Germinal center (tissue), 1 donor: ENCODE results near the gene STKLD1.
"Not testable (repeated sequence)": the region's sequence is repeated elsewhere in the genome, so short reads cannot be mapped to it uniquely, and the experiment has no call there.

Experiments
- DNase-seq: peaks from one replicate; pipeline ENCODE4 v3.0.0; 2012; ENCODE audit warnings: mixed read lengths, low spot score

STKLD1 gene

DNA sequence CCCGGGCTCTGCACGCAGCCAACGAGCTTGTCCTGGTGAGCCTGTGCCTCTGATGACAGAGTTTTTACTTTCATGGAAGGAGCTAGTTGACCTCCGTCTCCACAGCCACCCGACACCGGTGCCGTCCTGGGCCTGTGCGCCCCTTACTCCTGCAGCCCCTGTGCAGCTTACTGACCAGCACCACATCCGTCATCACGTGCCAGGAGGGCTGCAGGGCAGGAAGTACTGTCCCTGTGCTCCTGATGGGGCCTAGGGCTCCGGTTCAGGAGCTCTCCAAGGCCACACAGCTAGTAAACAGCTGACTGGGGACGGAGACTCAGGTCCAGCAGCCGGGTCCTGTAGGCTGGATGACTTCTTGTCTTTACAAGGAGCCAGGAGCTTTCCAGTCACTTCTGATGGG is 10.2 kb downstream of the STKLD1 start:
- no peak for DNase-seq

DNA sequence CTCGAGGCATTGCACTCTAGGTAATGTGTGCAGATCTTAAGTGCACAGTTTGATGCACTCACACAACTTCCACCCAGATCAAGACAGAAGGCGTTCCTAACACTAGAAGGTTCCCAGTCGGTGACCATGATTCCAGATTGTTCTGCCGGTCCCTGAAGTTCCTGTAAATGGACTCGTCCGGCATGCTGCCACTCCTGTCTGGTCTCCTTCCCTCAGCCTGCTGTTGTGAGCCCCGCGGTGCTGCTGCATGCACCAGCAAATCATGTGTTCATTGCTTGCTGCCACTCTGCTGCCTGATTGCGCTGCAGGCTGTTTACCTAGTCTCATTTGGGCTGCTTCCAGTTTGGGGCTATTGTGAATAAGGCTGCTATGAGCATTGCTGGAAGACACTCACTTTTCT is 11.5 kb downstream of the STKLD1 start:
- DNase-seq = no peak

DNA sequence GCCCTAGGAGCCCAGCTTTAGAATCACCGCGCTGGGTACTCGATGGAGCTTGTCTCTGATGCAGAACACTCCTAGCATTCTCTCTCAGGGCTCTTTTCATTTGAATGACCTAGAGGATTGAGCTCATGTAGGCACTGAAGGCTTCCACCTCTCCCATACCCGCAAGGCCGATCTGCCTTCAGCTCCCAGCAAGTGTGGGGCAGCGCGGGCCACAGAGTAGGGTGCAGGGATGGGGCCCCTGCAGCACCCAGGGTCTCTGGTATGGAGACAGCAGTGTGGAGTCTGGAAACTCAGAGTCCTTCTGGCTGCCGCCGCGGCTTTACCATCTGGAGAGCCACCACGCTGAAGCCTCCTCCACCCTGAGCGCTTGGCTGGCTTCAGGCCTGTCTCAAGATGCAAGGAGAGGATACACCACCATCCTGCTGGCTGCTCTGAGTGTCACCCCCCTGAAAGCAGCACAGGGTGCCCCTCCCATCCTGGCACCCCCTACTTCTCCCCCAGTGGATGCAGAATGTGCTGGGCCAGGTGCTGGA is 12.9 kb downstream of the STKLD1 start:
- DNase-seq = no peak

DNA sequence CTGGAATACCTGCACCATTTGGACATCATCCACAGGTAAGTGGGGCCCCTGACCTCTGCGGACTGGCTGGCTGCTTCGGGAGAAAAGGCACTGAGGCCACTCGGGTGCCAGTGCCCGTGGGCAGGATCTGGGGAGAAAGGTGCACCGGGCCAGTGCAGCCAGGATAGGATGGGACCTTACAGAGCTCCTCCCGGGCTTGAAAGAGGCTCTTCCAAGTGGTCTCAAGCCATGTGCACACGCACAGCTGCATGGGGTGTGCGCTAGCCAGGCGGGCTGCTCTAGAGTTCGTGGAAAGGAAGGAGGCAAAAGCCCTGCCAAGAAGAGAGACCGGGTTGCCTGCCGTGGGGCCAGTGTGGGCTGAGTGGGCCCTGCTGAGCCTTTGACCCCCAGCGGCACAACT is 13.4 kb downstream of the STKLD1 start:
- no peak for DNase-seq

DNA sequence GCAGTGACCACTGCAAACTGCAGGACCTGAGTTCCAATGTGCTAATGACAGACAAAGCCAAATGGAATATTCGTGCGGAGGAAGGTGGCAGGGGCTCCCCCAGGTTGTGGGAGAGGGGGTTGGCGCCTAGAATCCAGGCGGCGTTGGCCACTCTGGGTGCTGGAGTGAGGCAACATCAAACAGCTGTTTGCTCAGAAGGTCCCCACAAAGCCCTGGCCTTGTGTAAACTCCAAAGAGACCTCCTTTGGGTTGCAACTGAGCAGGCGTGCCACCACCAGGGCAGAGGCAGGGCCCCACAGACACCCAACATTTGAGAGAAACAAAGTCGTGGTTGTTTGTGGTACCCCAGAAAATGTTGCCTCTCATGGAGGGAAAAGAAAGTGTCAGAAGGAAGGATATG is 14.5 kb downstream of the STKLD1 start:
- DNase-seq = no peak

DNA sequence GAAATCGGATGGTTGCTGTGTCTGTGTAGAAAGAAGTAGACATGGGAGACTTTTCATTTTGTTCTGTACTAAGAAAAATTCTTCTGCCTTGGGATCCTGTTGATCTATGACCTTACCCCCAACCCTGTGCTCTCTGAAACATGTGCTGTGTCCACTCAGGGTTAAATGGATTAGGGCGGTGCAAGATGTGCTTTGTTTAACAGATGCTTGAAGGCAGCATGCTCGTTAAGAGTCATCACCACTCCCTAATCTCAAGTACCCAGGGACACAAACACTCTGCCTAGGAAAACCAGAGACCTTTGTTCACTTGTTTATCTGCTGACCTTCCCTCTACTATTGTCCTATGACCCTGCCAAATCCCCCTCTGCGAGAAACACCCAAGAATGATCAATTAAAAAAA is 15.3 kb downstream of the STKLD1 start:
- not testable (repeated sequence) for DNase-seq

DNA sequence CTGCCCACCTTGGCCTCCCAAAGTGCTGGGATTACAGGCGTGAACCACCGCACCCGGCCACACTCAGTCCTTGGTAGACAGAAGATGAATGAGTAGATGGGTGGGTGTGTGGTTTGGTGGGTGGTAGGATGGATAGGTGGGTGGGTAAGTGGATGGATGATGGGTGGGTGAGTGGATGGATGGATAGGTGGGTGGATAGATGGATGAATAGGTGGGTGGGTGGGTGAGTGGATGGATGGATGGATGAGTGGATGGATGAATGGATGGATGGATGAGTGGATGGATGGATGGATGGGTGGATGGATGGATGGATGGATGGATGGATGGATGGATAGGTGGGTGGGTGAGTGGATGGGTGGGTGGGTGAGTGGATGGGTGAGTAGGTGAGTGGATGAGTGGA is 16.1 kb downstream of the STKLD1 start:
- DNase-seq = not testable (repeated sequence)

DNA sequence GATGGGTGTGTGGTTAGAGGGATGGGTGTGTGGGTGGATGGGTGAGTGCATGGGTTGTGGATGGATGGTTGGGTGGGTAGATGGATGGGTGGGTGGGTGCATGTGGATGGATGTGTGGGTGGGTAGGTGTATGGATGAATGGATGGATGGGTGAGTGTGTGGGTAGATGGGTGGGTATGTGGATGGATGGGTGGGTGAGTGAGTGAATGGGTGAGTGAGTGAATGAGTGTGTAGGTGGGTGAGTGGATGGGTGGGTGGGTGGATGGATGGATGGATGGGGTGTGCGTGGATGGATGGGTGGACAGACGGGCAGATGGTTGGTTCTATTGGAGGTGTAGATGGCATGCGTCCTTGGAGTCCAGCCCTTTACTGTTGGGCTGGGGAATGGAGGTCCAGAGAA is 17.2 kb downstream of the STKLD1 start:
- no peak for DNase-seq

DNA sequence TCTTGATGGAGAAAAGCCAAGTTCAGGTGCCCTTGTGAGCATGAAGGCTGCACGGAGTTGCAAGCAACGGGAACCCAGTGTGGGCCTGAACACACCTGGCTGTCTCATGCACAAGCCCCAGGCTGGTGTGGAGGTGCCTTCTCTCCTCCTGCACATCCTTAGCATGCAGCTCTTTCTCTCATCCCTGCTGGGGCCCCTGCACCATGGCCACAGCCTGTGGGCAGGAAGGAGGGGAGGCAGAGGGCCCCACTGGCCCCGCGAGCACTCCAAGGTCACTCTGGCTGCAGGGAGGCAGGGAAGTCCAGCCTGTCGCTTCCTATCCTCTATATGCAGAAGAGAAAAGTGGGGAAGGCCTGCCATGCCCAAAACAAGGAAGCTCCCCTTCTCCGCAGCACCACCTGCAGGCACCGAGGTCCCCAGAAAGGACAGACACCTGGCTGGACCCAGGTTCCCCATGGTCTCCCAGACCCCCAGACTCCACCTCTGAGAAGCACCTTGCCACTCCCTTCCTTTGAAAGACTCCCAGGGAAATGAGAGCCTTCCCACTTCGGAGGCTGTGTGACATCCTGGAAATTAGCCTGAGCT is 18.6 kb downstream of the STKLD1 start:
- no peak for DNase-seq

DNA sequence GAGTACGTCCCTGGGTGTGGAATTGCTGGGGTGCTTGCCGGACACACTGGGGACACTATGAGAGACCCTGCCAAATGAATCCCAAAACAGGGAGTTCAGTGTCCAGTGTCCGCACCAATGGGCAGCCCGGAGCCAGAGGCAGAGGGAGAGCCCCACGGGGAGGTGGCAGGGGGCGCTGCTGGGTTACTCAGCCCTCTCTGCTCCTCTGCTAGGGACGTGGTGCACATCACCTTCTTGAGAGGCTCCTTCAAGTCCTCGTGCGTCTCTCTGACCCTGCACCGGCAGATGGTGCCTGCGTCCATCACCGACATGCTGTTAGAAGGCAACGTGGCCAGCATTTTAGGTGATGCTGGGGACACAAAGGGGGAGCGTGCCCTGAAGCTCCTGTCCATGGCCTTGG is 20.8 kb downstream of the STKLD1 start:
- no peak for DNase-seq

DNA sequence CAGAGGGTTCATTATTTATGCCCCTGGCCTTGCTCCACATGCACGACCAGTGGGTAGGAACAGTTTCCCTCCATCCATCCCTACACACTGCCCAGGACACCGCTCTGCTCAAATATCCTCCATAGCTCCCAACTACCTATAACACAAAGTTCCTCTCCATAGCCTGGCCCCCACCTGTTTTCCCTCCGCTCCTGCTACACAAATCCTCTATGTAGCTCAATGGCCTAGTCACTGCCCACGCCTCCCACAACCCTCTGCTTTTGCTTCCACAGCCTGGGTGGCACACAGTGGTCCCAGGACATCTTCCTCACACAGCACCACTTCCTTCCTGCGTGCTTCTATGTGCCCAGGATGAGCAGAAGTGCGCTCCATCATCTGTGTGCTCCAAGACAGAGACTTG is 21.2 kb downstream of the STKLD1 start:
- no peak for DNase-seq

DNA sequence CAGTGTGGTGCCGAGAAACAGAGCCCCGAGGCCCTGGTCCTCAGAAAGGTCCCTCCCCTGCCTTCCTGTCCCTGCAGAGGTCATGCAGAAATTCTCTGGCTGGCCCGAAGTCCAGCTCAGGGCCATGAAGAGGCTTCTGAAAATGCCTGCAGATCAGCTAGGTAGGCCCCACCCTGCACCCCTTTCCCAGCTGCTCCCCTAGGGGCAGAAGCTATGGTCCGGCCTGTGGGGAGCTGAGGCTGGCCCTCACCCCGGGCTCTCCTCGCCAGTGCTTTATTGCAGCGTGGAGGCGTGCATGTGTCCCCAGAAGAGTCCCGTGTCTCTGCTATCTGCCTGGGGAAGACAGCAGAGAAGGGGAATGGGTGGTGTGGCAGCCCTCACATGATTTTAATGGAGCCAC is 21.7 kb downstream of the STKLD1 start:
- no peak for DNase-seq

DNA sequence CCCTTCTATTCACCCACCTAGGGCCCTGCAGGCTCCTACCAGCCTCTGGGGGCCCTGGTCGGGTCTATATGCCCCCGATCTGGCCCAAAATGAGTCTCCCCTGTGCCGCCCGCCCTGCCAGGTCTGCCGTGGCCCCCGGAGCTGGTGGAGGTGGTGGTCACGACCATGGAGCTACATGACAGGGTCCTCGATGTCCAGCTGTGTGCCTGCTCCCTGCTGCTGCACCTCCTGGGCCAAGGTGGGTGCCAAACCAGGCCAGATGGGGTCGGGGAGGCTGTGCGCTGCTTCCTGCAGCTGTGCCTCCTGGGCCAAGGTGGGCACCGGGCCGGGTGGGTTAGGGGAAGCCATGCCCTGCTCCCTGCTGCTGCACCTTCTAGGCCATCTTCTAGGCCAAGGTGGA is 24.1 kb downstream of the STKLD1 start:
- no peak for DNase-seq

DNA sequence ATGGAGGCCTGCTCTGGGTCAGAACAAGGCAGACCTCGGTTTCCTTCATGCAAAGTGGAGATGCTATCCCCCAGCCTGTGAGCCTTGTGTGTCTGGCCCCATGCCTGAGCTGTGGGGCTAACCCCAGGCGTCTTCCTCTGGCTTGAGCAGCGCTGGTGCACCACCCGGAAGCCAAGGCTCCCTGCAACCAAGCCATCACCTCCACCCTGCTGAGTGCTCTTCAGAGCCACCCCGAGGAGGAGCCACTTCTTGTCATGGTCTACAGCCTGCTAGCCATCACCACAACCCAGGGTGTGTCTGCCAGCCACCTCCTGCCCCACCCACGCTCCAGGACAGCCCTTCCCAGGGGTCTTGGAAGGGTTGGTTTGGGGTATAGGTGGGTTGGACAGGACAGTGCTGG is 25.4 kb downstream of the STKLD1 start:
- no peak for DNase-seq

DNA sequence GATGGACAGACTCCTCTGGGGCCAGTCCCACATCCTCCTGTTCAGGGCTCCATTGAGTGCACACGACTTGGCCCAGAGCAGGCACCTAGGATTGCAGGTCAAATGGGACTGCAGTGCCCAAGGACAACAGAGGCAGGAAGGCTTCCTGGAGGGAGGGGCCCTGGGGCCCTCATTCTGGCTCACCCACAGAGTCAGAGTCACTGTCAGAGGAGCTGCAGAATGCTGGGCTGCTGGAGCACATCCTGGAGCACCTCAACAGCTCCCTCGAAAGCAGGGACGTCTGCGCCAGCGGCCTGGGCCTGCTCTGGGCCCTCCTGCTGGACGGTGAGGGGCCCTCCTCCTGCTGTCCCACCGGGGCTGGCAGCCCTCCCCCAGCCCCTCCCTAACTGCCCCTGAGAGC is 26.5 kb downstream of the STKLD1 start:
- no peak for DNase-seq

DNA sequence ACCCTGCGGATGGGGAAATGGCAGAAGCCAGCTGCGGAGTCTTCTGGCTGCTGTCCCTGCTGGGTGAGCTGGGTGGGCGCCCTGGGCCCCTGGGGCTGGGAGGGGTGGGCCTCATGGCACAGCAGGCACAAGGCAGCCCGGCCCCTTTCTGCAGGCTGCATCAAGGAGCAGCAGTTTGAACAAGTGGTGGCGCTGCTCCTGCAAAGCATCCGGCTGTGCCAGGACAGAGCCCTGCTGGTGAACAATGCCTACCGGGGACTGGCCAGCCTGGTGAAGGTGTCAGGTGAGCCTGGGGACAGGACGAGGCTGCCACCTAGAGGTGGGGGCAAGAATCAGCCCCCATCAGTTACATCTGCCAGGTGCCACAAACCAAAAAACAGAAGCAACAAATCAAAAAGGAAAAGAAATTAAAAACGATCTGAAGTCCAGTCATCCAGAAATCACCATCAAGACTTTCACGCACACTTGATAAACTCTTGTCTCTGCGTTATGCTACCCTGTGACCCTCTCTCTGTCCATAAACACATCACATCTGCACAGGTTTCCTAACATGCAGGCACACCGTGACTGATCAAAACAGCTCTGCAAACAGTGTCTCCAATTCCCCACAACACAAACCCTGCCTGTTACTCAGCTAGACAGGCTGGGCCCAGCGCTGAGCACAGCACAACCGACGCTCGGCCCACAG is 27.7 kb downstream of the STKLD1 start:
- peak; percentile 37 for DNase-seq

DNA sequence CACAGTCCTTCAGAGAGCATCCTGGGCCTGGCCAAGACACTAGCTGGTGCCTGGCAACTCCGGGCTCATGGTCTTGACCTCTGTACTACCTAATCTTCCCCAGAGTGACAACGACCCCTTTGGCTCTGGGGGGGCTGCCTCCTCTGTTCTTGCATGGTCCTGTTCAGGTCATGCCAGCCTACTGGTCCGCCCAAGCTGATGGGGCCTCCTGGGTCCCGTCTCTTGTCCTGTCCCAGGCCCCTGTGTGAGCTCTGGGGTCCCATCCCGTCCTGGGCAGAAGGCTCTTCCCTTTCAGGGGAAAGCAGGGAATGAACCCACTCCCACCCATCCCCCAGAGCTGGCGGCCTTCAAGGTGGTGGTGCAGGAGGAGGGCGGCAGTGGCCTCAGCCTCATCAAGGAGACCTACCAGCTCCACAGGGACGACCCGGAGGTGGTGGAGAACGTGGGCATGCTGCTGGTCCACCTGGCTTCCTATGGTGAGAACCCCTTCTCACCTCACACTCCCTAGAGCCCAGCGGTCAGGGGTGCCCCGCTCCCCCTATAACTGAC is 28.4 kb downstream of the STKLD1 start:
- no peak for DNase-seq

DNA sequence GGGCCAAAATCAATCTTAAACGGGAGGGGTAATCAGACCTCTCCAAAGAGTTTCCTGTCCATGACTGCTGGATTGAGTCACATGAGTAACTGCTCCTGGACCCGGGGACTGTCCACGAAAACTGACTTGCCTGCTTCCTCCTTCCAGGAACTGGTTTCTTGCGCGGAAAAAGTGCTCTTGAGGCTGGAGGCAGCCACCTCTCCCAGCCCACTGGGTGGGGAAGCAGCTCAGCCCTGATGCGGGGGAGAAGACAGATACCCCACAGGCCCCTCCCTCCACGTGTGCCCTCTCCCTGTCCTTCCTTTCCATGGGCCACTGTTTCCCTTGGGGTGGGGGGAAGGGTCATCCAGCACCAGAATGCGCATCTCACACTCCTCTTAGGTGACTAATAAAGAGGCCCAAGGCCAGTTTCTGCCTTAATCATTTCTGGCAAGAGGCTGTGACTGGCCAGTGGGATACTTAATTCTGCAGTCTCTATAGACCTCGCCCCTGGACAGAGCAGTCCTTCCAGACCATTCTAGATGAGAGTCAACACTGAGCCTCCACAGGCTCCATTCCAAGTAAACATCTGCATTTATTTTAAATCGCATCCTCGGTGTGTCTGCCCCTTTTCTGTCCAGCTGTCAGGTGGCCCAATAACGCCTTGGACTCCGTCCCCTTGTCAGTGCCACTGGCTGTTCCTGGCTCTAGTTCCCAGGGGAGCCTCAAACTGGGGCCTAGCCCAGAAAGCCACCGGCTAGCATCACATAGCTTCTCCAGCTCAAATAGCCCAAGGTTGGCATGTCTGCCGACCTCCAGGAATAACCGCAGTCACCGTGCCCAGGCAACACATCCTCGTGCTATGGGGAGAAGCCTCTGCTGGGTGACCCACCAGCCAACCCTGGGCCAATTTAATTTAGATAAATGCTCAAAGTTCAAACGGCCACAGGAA is 29.6 kb downstream of the STKLD1 start:
- DNase-seq = no peak

DNA sequence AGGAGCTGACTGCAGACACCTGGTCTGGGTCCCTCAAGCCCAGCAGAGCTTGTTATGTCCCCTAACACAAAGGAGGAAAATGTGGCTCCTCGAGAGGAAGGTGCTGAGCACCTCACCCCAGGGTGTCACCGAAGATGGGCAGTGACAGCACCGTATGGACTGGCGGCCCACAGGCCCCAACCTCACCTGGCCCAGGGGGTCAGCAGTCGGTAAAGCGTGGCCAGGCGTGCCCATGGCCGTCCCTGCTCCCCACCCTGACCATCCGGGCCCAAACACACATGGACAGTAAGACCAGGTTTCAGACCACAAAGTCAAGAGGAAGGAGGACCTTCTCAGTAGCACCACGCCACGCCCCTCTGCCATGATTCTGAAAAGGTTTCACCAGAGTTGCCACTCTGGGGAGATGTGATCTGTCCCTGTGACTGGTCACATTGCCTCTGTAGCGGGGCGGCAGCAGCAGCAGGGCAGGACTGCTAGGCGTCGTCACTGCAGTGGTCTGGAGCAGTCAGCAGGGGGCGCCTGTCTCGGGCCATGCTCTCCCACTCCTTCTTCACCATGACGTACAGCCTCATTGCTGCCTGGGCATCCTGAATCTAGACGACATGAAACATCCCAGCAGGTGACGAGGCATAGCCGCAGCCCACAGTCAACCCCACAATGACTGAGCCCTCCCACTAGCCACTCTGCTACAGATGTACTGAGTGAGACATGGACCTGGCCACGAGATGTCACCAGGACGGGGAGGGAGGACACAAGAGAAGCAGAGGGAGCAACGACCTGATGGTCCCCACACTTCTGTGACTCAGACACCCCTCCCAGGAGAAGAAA is 30.5 kb downstream of the STKLD1 start:
- DNase-seq = peak; percentile 78

DNA sequence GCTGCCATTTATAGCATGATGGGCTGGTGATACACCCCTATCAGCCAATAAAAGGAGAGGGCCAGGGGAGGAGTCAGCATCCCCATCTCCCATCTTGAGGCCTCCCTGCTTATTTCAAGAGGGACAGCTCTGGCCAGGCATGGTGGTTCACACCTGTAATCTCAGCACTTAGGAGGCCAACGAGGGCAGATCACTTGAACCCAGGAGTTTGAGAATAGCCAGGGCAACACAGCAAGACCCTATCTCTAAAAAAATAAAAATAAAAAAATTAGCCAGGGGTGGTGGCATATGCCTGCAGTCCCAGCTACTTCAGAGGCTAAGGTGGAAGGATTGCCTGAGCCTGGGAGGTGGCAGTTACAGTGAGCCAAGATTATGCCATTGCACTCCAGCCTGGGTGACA is 31.9 kb downstream of the STKLD1 start:
- DNase-seq = no peak

DNA sequence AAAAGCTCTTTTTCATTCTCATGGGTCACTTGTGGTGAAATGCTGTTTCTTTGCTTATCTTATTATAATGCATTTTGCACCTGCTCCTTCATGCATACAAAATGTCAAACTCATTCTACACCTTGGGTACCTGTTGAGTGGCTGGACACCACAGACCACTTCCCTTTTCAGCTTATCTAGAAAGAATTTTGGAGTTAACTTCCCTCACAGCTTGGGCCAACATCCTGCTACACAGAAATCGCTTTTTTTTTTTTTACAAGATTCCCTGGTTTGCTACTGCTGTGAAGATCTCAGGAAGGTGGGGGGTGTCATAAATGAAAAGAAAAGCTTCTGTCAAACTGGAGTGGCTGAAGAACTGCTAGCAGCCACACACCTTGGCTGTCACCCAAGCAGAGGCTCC is 39.0 kb downstream of the STKLD1 start:
- no peak for DNase-seq
